ENCODE results near the gene CAMTA1.

Gene CAMTA1

DNA sequence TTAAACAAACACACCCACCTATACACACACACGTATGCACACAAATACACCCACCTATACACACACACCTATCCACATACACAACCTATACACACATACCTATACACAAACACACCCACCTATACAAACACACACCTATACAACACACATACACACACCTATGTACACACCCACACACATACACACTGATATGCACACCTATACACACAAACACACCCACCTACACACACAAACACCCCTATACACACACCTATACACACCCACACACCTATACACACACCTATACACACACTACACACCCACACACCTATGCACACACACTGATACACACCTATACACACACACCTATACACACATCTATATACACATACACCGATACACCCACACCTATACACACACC, 870.1 kb downstream of the CAMTA1 start:
- Histone ChIP-seq H3K27ac (ENCODE audit: low read depth, low read length, severe bottlenecking) (no peak overlapping the region), H3K4me3 (ENCODE audit: extremely low read depth, insufficient read depth, low read length, poor library complexity, severe bottlenecking) (no peak overlapping the region)
- 90 to 100% methylated on average over 1 to 2 of the region's 2 CpGs for WGBS, 2 experiments (ENCODE audit: insufficient coverage in 2 of 2)

DNA sequence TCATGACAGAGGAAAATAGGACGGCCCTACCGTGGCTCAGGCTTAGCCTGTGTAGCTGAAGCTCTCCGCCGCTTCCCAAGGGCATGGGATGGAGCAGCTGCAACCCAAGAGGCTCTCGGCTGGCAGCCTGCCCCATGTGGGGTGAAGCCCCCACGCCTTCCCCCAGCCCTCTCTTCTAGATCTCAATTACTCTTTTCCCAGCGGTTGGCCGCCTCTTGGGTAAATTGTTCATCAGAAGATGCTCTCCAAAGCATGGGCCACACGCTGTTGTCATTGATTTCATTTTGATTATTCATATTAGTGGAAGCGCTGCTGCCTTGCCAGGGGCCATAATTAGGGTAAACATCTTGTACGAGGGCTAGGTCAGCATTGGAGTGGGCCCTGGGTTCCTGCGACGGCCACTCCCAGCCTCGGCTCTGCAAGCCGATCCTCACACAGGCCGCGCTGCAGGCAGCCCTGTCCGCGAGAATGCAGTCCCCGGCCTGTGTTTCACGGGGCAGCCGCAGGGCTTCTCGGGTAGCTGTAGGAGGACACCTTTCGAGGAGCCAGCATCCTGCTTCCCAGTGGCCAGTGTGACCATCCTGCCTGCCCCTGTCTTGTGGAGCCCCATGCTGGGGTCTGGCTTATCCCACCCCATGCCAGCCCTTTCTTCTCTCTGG, 871.4 kb downstream of the CAMTA1 start:
- WGBS, 2 experiments (ENCODE audit: insufficient coverage in 2 of 2): 85 to 92% methylated on average over 22 to 23 of the region's 24 CpGs
- no peaks in the 10 kb centered on the region for H3K36me3 ChIP-seq (ENCODE audit: control insufficient read depth, insufficient read depth, low read length)
- no peak overlapping the region for H3K4me3 ChIP-seq (ENCODE audit: extremely low read depth, insufficient read depth, low read length, poor library complexity, severe bottlenecking)
- no peaks in the 10 kb centered on the region for H3K4me1 ChIP-seq (ENCODE audit: control insufficient read depth, insufficient read depth, low read length, poor library complexity, severe bottlenecking)
- H3K27ac ChIP-seq (ENCODE audit: low read depth, low read length, severe bottlenecking): no peak overlapping the region
- no peaks in the 10 kb centered on the region for H3K9me3 ChIP-seq (ENCODE audit: control insufficient read depth, low read length)

More for the DNA sequence above, 870.1 kb downstream of the CAMTA1 start:
- H3K4me1 ChIP-seq (ENCODE audit: control insufficient read depth, insufficient read depth, low read length, poor library complexity, severe bottlenecking): no peaks in the 10 kb centered on the region
- H3K9me3 ChIP-seq (ENCODE audit: control insufficient read depth, low read length): no peaks in the 10 kb centered on the region
- no peaks in the 10 kb centered on the region for H3K36me3 ChIP-seq (ENCODE audit: control insufficient read depth, insufficient read depth, low read length)

DNA sequence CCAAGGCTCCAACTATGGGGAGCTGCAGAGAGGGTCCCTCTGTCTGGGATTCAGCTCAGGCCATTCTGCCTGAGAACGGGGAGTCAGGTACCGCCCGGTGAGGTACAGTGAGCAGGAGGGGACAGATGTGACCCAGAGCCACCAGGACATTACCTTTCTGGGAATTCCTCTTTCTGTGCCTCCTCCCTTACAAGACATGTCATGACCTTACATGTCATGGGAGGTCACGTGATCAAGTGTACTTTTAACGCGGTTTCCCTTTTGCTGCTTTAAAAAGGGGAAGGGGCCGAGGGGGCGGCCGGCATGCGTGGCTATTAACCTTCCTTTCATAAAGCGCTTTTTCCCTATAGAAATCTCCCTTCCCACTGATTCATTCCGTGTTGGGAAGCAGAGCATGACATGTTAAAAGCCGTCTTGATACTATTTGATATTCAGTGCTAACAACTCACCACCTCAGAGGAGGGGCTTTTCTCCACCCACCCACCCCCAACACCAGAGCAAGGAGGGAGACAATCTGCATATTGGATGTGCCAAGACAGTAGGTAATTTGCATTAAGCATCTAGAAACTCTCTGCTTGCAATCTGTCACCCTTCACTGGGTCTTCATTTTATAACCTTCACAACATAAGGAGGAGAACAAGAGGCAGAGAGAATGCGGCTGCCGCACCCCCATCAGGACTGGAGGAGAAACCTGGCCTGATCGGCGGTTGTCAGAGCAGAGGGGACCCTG, 872.2 kb downstream of the CAMTA1 start:
- no peaks in the 10 kb centered on the region for H3K36me3 ChIP-seq (ENCODE audit: control insufficient read depth, insufficient read depth, low read length)
- no peaks in the 10 kb centered on the region for H3K9me3 ChIP-seq (ENCODE audit: control insufficient read depth, low read length)
- H3K4me3 ChIP-seq (ENCODE audit: extremely low read depth, insufficient read depth, low read length, poor library complexity, severe bottlenecking): no peak overlapping the region
- 78 to 94% methylated on average over 10 to 14 of the region's 17 CpGs for WGBS, 2 experiments (ENCODE audit: insufficient coverage in 2 of 2)
- H3K27ac ChIP-seq (ENCODE audit: low read depth, low read length, severe bottlenecking): no peak overlapping the region
- no peaks in the 10 kb centered on the region for H3K4me1 ChIP-seq (ENCODE audit: control insufficient read depth, insufficient read depth, low read length, poor library complexity, severe bottlenecking)

DNA sequence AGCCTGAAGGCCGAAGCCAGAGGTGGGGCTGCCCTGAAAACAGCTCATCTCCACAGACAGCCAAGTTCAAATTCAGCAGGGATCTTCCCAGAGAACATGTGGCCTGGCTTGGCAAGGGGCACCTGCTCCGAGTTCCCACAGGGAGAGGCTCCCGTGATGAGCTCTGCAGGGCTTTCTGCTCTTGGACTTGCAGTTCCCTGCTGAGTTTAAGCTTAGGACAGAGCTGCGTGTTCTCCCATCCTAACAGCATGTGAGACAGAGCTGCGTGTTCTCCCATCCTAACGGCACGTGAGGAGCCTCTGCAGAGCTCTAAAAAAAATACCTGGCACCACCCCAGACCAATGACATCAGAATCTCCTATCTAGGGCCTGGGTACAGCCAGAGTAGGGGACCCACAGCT, 872.8 kb downstream of the CAMTA1 start:
- no peaks in the 10 kb centered on the region for H3K36me3 ChIP-seq (ENCODE audit: control insufficient read depth, insufficient read depth, low read length)
- no peak overlapping the region for H3K27ac ChIP-seq (ENCODE audit: low read depth, low read length, severe bottlenecking)
- 90 to 95% methylated on average over 5 to 7 of the region's 7 CpGs for WGBS, 2 experiments (ENCODE audit: insufficient coverage in 2 of 2)
- no peaks in the 10 kb centered on the region for H3K9me3 ChIP-seq (ENCODE audit: control insufficient read depth, low read length)
- H3K4me1 ChIP-seq (ENCODE audit: control insufficient read depth, insufficient read depth, low read length, poor library complexity, severe bottlenecking): no peaks in the 10 kb centered on the region
- no peak overlapping the region for H3K4me3 ChIP-seq (ENCODE audit: extremely low read depth, insufficient read depth, low read length, poor library complexity, severe bottlenecking)

DNA sequence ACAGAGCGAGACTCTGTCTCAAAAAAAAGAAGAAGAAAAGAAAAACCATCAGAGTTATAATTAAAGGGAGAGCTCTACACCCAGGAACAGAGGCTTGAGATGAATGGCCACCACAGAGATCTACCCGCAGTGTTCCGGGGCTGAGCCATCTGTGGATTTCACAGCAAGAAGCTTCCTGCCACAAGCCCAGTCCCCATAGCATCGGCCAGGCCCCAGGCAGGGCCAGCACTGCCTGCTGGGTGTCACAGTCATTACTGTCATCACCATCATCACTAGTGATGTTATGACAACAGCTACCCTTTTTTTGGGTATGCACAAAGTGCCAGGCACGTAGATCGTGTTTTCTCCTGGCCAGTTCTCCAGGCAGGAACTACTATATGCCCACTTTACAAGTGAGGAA, 874.3 kb downstream of the CAMTA1 start:
- H3K36me3 ChIP-seq (ENCODE audit: control insufficient read depth, insufficient read depth, low read length): no peaks in the 10 kb centered on the region
- no peak overlapping the region for H3K4me3 ChIP-seq (ENCODE audit: extremely low read depth, insufficient read depth, low read length, poor library complexity, severe bottlenecking)
- H3K27ac ChIP-seq (ENCODE audit: low read depth, low read length, severe bottlenecking): no peak overlapping the region
- no peaks in the 10 kb centered on the region for H3K9me3 ChIP-seq (ENCODE audit: control insufficient read depth, low read length)
- WGBS, 2 experiments (ENCODE audit: insufficient coverage in 2 of 2): 73 to 77% methylated on average over 5 to 6 of the region's 6 CpGs
- H3K4me1 ChIP-seq (ENCODE audit: control insufficient read depth, insufficient read depth, low read length, poor library complexity, severe bottlenecking): no peaks in the 10 kb centered on the region

DNA sequence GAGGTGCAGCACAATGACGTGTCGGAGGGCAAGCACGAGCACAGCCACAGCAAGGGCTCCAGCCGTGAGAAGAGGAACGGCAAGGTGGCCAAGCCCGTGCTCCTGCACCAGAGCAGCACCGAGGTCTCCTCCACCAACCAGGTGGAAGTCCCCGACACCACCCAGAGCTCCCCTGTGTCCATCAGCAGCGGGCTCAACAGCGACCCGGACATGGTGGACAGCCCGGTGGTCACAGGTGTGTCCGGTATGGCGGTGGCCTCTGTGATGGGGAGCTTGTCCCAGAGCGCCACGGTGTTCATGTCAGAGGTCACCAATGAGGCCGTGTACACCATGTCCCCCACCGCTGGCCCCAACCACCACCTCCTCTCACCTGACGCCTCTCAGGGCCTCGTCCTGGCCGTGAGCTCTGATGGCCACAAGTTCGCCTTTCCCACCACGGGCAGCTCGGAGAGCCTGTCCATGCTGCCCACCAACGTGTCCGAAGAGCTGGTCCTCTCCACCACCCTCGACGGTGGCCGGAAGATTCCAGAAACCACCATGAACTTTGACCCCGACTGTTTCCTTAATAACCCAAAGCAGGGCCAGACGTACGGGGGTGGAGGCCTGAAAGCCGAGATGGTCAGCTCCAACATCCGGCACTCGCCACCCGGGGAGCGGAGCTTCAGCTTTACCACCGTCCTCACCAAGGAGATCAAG, 878.3 kb downstream of the CAMTA1 start:
- no peaks in the 10 kb centered on the region for H3K9me3 ChIP-seq (ENCODE audit: control insufficient read depth, low read length)
- no peak overlapping the region for H3K4me3 ChIP-seq (ENCODE audit: extremely low read depth, insufficient read depth, low read length, poor library complexity, severe bottlenecking)
- 92 to 95% methylated on average over 25 to 38 of the region's 38 CpGs for WGBS, 2 experiments (ENCODE audit: insufficient coverage in 2 of 2)
- no peaks in the 10 kb centered on the region for H3K36me3 ChIP-seq (ENCODE audit: control insufficient read depth, insufficient read depth, low read length)
- peaks cover 5% of the 10 kb centered on the region for H3K4me1 ChIP-seq (ENCODE audit: control insufficient read depth, insufficient read depth, low read length, poor library complexity, severe bottlenecking)
- no peak overlapping the region for H3K27ac ChIP-seq (ENCODE audit: low read depth, low read length, severe bottlenecking)

DNA sequence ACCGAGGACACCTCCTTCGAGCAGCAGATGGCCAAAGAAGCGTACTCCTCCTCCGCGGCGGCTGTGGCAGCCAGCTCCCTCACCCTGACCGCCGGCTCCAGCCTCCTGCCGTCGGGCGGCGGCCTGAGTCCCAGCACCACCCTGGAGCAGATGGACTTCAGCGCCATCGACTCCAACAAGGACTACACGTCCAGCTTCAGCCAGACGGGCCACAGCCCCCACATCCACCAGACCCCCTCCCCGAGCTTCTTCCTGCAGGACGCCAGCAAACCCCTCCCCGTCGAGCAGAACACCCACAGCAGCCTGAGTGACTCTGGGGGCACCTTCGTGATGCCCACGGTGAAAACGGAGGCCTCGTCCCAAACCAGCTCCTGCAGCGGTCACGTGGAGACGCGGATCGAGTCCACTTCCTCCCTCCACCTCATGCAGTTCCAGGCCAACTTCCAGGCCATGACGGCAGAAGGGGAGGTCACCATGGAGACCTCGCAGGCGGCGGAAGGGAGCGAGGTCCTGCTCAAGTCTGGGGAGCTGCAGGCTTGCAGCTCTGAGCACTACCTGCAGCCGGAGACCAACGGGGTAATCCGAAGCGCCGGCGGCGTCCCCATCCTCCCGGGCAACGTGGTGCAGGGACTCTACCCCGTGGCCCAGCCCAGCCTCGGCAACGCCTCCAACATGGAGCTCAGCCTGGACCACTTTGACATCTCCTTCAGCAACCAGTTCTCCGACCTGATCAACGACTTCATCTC, 879.1 kb downstream of the CAMTA1 start:
- no peaks in the 10 kb centered on the region for H3K9me3 ChIP-seq (ENCODE audit: control insufficient read depth, low read length)
- no peak overlapping the region for H3K27ac ChIP-seq (ENCODE audit: low read depth, low read length, severe bottlenecking)
- no peaks in the 10 kb centered on the region for H3K36me3 ChIP-seq (ENCODE audit: control insufficient read depth, insufficient read depth, low read length)
- peaks cover 5% of the 10 kb centered on the region for H3K4me1 ChIP-seq (ENCODE audit: control insufficient read depth, insufficient read depth, low read length, poor library complexity, severe bottlenecking)
- no peak overlapping the region for H3K4me3 ChIP-seq (ENCODE audit: extremely low read depth, insufficient read depth, low read length, poor library complexity, severe bottlenecking)
- 92 to 96% methylated on average over 29 to 44 of the region's 48 CpGs for WGBS, 2 experiments (ENCODE audit: insufficient coverage in 2 of 2)

DNA sequence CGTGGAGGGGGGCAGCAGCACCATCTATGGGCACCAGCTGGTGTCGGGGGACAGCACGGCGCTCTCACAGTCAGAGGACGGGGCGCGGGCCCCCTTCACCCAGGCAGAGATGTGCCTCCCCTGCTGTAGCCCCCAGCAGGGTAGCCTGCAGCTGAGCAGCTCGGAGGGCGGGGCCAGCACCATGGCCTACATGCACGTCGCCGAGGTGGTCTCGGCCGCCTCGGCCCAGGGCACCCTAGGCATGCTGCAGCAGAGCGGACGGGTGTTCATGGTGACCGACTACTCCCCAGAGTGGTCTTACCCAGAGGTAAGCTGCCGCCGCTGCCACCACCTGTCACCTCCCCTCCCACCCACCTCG, 879.6 kb downstream of the CAMTA1 start:
- 92 to 94% methylated on average over 16 to 20 of the region's 21 CpGs for WGBS, 2 experiments (ENCODE audit: insufficient coverage in 2 of 2)

DNA sequence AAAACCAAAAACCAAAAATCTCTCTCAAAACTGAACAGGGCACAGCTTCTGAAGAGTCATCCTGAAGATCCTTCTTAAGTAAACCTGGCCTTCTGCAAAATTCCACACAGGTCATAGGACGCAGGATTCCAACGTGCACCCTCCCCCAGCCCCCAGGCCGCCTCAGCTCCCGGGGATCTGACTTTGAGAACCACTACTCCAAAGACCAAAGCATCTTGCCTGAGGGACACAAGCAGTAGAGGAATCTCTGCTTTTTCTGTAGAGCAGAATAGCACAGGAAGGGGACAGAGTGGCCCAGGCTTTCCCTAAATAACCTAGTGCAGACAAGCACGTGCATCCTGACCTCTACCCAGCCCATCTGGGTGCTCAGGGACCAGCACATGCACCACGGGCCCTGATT, 881.0 kb downstream of the CAMTA1 start:
- 67 to 83% methylated on average over 5 of the region's 6 CpGs for WGBS, 2 experiments (ENCODE audit: insufficient coverage in 2 of 2)
- H3K27ac ChIP-seq (ENCODE audit: low read depth, low read length, severe bottlenecking): no peak overlapping the region

More for the DNA sequence above, 879.6 kb downstream of the CAMTA1 start:
- Histone ChIP-seq H3K9me3 (ENCODE audit: control insufficient read depth, low read length) (no peaks in the 10 kb centered on the region), H3K4me1 (ENCODE audit: control insufficient read depth, insufficient read depth, low read length, poor library complexity, severe bottlenecking) (peaks cover 5% of the 10 kb centered on the region), H3K36me3 (ENCODE audit: control insufficient read depth, insufficient read depth, low read length) (no peaks in the 10 kb centered on the region), H3K4me3 (ENCODE audit: extremely low read depth, insufficient read depth, low read length, poor library complexity, severe bottlenecking) (no peak overlapping the region), H3K27ac (ENCODE audit: low read depth, low read length, severe bottlenecking) (no peak overlapping the region)

DNA sequence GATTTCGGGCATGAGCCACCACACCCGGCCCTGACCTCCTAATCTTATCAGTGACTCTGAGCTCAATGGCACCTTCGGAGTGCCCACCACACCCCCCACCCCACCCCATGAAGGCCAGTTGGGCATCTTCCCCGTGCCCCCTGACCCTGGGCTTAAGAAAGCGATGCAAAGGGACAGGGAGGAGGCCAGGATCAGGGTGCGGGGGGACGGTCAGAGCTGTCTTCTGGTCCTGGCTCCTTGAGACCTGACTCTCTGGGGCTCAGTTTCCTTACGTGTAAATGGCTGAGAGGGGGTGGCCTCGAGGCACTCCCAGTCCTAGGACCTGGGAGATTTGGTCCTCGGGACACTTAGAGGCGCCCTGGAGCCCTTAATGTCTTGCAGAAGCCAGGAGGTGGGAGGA, 881.9 kb downstream of the CAMTA1 start:
- 83 to 88% methylated on average over 6 to 9 of the region's 11 CpGs for WGBS, 2 experiments (ENCODE audit: insufficient coverage in 2 of 2)
- no peaks in the 10 kb centered on the region for H3K36me3 ChIP-seq (ENCODE audit: control insufficient read depth, insufficient read depth, low read length)
- H3K4me1 ChIP-seq (ENCODE audit: control insufficient read depth, insufficient read depth, low read length, poor library complexity, severe bottlenecking): peaks cover 5% of the 10 kb centered on the region
- H3K27ac ChIP-seq (ENCODE audit: low read depth, low read length, severe bottlenecking): no peak overlapping the region
- no peaks in the 10 kb centered on the region for H3K9me3 ChIP-seq (ENCODE audit: control insufficient read depth, low read length)
- no peak overlapping the region for H3K4me3 ChIP-seq (ENCODE audit: extremely low read depth, insufficient read depth, low read length, poor library complexity, severe bottlenecking)

More for the DNA sequence above, 881.0 kb downstream of the CAMTA1 start:
- Histone ChIP-seq H3K4me3 (ENCODE audit: extremely low read depth, insufficient read depth, low read length, poor library complexity, severe bottlenecking) (no peak overlapping the region), H3K36me3 (ENCODE audit: control insufficient read depth, insufficient read depth, low read length) (no peaks in the 10 kb centered on the region), H3K9me3 (ENCODE audit: control insufficient read depth, low read length) (no peaks in the 10 kb centered on the region), H3K4me1 (ENCODE audit: control insufficient read depth, insufficient read depth, low read length, poor library complexity, severe bottlenecking) (peaks cover 5% of the 10 kb centered on the region)
